T1000 (cell line): ENCODE data around the gene OTUD3.
"Not testable (repeated sequence)": the region's sequence is repeated elsewhere in the genome, so short reads cannot be mapped to it uniquely, and the experiment has no call there.

Source experiments
- DNase-seq: peaks from one replicate; lab custom pipeline; 2025; ENCODE audit warnings: mixed read lengths; lab: John Stamatoyannopoulos, UW

Gene OTUD3, protein sequence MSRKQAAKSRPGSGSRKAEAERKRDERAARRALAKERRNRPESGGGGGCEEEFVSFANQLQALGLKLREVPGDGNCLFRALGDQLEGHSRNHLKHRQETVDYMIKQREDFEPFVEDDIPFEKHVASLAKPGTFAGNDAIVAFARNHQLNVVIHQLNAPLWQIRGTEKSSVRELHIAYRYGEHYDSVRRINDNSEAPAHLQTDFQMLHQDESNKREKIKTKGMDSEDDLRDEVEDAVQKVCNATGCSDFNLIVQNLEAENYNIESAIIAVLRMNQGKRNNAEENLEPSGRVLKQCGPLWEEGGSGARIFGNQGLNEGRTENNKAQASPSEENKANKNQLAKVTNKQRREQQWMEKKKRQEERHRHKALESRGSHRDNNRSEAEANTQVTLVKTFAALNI

GRCh38 chr1:19882111-19883071 lies at the start of gene OTUD3:
OTUD3 (plus strand) TSS chr1:19882395; CDS start chr1:19882514, 119 bp downstream.
- peak; percentile 94 for DNase-seq

- DNase-seq = no peak
Observed at GRCh38 chr1:19835578-19835977, 46.6 kb upstream of the OTUD3 start.

DNA sequence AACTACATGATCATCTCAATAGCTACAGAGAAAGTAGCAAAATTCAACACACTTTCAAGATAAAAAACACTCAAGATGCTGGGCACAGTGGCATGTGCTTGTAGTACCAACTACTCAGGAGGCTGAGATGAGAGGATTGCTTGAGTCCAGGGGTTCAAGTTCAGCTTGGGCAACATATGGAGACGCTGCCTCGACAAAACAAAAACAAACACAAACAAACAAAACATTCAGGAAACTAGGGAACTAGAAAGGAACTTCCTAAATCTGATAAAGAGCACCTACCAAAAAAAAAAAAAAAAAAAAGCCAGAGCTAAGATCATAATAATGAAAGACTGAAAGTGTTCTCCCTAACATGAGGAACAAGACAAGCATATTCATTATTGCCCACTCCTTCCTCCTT lies 44.3 kb upstream of the OTUD3 start:
- DNase-seq = no peak

GRCh38 chr1:19840228-19840627 lies 42.0 kb upstream of the OTUD3 start:
- no peak for DNase-seq

DNA sequence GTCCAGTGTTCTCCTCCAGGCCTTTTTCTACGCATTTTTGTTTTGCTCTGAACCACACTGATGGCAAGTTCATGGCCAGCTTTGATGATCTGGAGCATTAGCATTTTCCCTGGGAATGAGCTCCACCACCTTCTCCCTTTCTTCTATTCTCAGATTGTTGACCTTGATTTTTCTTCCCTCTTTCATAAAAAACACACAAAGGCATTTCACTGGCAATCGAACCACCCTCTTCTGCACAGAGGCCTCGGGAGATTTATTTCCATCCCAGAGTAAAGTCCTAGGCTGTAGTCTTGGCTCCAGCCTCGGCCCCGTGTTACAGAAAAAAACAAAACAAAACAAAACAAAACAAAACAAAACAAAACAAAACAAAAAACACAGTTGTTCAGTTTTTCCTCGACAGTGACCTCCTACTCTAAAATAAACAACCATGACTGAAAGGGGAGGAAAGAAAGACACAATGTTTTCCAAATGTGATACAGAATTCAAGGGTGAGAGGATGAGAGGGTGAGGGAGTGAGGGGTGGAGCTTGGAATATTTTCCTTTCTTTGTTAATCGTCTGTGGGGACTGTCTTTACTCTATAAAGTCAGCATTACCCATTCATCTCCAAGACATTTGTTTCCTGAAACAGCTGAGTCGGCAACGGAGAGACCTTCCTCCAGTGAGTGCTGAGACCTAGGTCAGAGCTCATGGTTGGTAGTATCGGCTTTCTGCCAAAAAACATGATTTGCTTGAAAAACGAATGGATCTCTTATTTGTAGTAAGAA lies 37.3 kb upstream of the OTUD3 start:
- no peak for DNase-seq

GRCh38 chr1:19845555-19845954 lies 36.6 kb upstream of the OTUD3 start:
- no peak for DNase-seq

DNA sequence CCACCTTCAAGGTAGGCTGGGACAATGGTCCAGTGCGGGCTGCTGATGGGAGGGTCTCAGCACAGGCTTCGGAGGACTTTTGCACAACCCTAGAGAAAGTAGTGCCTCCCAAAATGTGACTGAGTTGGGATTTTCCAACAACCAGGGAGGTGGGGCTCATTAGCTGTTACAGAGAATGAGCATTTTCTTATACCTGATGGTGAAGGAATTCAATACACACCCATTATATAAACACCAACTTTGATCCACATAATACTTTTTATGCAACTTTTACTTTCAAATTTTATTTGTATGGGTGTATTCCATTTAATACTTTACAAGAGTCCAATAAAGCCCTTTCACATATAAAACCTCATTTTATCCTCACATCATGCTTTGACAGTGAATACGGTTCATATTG lies 35.9 kb upstream of the OTUD3 start:
- no peak for DNase-seq

- DNase-seq = not testable (repeated sequence)
Observed at GRCh38 chr1:19847334-19847733, 34.9 kb upstream of the OTUD3 start.

- DNase-seq = not testable (repeated sequence)
Observed at GRCh38 chr1:19849307-19849706, 32.9 kb upstream of the OTUD3 start.

DNA sequence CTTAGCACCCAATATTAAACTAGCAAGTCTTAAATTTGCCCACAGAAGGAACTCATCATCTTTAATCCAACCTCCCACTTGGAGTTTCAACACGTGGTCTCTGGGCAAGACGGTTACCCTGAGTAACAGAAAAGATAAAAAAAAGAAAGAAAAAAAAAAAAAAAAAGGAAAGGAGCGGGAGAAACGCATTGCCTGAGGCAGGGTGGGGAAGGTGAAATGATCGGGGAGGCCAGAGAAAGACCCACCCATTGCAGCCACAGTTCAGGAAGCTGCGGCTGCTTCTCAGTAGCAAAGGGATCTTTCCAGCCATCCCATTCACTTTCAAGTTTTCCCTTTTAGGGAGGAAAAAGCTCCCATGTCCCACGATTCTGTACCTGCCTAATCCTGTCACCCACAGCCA lies 32.0 kb upstream of the OTUD3 start:
- DNase-seq = no peak

DNA sequence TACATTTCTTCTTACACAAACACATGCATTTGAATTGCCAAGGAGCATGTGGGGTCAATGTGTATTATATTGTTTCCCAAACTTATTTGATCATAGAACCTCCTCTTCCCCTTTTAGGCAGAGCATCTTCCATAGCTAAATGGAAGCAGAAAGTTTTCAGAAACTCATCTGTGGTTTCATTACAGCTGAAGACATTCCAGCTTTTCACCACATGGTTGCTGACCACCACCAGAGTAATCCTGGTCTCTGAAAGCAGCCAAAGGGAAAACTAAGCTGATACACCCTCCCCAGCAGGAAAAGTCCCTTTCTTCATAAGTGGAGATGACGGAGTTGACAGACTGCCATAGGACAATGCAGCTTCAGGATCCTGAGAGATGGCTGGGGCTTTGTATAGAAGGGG lies 30.2 kb upstream of the OTUD3 start:
- DNase-seq = no peak

DNA sequence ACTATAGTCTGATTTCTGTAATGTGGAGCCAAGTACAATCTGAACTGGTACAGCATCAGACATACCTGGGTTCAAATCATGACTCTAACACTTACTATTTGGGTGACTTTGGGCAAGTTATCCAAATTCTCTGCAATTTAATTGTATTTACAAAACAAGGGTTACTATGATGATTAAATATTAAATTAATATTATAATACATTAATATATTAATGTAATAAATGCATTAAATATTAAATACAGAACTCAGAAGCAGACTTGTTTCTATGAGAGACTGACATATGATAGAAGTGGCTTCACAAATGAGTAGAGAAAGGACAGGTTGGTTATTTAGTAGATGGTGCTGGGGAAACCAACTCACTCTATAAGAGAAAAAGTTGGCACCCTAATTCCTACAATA lies 27.3 kb upstream of the OTUD3 start:
- no peak for DNase-seq

DNA sequence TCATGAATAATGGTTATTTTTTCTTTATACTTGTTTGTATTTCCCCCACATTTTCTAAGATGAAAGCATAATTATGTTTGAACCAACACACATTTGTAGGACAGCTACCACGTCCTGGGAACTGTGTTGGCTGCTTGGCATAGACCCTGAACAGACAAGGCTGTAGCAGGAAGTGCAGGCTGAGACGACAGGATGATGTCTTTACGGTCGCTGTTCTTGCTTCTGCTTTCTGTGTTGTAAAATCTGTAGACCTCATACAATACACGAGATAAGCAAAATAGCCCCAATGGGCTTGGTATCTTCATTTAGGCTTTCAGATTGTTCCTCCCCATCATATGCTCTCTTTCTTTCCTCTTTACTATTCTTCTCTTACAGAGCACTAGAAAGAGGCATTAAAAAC lies 23.3 kb upstream of the OTUD3 start:
- DNase-seq = no peak

DNA sequence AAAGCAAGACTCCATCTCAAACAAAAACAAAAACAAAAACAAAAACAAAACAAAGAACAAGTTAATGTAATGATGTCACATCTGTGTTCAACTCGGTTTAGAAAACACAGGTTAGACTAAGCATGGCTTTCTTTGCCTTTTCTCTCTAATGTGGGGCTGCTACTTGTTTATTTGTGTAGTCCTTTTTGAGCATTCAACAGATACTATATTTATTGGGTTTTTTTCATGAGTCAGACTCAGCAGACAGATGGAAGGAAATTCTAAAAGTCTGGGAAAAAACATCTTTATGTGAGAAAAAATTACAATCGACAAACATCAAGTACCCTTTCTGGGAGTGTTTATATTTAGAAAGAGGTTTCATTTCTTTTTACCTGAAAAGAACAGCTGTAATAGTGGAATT lies 22.3 kb upstream of the OTUD3 start:
- no peak for DNase-seq

DNA sequence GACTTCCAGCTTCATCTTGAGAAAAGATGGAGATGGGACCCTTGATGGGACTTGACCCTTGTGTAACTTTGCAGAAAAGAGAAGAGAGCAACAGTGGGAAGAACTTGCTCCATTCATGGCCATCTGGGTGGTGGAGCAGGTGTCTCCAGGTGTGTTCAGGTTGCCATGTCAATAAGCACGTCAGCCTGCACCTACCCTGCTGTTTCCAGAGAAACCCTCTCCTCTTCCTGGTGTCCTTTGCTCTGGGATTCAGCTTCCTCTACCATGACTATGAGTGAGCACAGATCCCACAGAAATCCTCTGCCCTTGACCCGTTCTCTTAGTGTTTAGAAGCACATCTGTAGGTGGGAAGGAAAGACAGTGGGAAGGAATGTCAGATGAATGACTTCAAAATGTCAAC lies 21.8 kb upstream of the OTUD3 start:
- DNase-seq = no peak

- DNase-seq = peak; percentile 53
Observed at GRCh38 chr1:19861034-19861433, 21.2 kb upstream of the OTUD3 start.

DNA sequence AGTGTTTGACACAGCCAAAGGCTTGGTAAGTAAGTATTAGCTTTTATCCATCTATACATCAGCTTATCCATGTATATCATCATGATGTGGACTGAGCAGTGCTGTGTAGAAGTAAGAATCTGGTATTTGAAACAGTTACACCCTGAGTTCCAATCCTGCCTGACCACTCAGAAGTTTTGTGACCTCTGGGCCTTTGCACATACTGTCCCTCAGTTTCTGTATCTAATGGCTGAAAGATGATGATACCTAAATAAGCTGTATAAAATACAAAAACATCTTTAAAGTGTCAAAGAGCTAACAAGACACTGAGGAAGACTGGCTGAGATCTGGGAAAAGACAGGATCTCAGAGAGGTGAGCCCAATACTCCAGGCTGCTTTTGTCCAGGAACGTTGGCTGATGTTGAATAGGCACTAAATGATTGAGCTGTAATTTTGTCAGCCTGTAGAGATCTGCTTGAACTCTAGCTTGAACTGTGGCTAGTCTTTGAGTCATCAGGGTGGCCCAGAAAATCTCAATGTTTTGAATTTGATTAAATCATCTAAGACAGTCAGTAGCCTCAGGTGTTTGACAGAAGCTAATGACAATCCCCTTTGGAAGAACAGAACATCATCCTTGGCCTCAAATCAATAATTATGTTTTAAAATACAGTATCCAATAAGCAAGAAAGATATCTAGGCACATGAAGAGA lies 20.2 kb upstream of the OTUD3 start:
- DNase-seq = no peak

GRCh38 chr1:19862944-19863343 lies 19.3 kb upstream of the OTUD3 start:
- no peak for DNase-seq

DNA sequence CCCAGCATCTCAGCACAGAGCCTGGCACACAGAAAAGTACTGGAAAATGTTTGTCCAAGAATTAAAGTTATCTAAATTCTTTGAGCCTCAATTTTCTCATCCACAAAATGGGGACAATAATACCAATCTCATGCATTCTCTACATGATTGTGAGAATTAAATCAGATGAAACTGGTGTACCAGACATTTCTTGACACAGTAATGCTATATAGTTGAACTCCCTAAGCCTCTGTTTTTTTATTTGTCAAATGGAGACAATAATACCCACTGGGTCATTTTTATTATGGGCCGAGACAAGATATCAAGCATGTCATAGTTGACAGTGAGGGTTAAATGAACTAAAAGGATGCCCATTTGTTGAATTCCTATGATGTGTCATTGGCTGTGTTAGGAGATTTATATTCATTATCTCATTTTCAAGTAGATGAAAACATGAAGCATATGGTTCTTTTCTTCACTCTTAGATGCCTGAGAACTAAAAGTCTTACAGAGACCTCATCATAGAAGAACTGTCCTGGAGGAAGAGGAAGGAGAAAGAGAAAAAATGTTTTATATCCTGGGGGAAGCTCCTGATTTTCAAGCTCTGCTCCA lies 17.5 kb upstream of the OTUD3 start:
- no peak for DNase-seq

DNA sequence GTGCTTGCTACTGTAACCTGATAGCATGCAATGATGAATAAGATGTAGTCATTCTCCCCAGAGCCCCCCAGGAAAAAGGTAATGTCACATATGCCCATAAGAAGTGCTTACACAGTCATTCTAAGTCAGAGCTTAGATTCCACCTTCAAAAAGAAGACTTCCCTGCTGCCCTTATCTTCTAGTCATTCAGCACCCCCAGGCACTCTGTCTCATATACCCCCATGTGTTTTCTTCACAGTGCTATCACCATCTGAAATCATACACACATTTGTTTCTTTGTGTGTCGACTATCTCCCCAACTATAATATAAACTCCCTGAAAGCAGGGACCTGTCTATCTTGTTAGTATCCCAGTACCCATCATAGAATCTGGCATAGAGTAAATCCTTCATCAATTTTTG lies 16.2 kb upstream of the OTUD3 start:
- no peak for DNase-seq

DNA sequence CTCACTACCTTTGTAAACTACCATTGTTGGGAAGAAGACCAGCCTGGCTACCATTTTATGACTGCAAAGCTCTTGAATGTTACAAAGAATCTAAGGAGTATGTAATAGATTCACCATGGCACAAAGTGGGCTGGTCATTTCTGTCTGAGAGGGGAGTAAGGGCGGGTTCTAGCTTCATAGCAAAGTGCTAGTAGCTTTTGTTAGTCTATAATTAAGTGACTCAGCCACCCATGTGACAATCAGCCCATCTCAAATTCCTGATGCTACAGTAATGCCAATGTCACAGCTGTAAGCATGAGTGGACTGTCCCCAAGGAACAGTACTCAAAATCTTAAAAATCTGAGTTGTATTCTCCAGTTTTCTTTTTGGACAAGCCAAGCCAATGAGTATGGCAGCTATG lies 15.4 kb upstream of the OTUD3 start:
- peak; percentile 54 for DNase-seq
